Measurements from ENCODE around the gene CEP55.

CEP55 gene

DNA sequence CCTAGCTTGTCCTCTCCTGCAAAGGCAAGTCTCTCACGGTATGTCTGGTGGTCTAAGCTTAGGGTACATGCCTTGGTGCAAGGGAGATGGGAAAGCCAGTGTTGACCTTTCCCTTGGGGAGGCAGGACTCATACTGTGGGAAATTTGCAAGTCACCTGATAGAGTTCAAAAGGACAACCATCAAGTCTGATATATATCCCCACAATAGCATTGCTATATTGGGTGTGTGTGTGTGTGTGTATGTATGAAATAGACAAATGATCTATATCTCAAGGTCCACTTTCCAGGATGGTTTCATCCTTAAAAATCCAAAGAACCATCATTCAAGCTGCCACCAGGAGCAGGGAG lies 57.9 kb downstream of the CEP55 start:
- TF ChIP-seq GATA2 (IDR thresholded peaks at IDR 0.05; ENCODE audit: low read depth, low read length) = no peak
- no peak for TF ChIP-seq GATA3 (IDR thresholded peaks at IDR 0.05; ENCODE audit: low read depth, low read length)

DNA sequence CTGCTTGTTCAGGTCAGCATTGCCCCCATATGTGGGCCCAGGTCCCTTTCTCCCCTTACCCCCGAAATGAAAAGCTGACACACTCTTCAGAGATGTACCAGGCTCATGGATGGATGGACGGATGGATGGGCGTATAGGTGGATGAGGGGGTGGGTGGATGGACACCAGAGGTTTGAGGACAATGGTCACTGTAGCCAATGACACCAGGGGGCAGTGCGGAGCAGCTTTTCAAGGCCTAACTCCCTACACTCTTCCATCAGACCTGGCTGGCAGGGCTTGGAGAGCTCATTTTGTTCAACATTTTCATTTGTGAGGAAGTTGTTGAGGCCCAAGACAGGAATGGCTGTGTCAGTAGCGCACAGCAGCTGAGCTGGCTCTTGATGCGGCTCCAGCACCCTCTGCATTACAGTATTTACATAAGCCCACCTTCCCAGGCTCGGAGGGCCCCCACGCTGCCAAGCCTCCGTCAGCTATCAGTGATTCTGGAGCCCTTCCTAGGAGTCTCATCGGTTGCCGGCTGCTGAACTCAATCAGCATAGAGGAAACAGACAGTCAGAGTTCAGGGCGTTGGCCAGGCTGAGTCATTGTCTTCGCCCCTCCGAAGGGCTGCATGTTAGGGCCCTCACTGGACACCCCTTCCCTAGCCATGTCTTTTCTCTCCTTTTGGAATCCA lies 58.5 kb downstream of the CEP55 start:
- TF ChIP-seq GATA3 (IDR thresholded peaks at IDR 0.05; ENCODE audit: low read depth, low read length) = no peak
- TF ChIP-seq GATA2 (IDR thresholded peaks at IDR 0.05; ENCODE audit: low read depth, low read length) = no peak

DNA sequence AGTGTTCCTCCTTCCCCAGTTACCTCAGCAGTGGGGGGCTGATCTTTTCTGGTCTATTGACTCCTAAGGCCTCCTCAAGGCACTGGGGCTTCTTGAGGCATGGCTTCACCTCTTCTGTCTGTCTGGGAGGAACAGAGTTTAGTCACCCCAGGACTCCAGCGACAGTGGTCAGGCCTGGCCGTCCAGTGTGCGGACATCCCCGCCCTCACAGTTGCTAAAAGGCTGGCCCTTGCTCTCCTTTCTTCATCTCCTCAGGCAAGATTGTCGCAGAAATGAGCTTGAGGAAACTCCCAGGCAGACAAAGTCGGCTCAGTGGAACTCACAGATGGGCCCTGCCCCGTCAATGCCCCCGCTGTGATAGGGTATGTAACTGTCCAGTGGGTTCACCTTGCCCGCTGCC lies 63.1 kb downstream of the CEP55 start:
- TF ChIP-seq GATA3 (IDR thresholded peaks at IDR 0.05; ENCODE audit: low read depth, low read length) (no peak), GATA2 (IDR thresholded peaks at IDR 0.05; ENCODE audit: low read depth, low read length) (no peak)

DNA sequence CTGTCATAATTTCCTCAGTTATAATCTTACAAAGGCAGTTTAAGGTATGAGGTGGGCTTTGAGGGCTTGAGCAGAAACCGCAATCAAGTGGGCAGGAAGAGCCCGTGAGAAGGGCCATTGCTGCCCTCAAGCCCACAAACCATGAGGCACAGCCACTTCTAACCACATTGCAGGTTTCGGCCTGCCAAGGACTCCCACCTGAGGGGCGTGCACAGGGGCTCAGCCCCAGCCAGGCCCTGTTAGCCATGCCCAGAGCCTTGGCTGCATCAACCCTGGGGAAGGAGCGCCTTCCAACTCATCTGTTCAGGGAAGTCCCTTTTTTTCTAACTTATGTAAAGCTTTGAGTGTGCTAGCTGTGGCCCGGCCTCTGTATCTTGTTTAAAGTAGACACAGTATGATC lies 64.1 kb downstream of the CEP55 start:
- TF ChIP-seq GATA2 (IDR thresholded peaks at IDR 0.05; ENCODE audit: low read depth, low read length) (no peak), GATA3 (IDR thresholded peaks at IDR 0.05; ENCODE audit: low read depth, low read length) (no peak)

DNA sequence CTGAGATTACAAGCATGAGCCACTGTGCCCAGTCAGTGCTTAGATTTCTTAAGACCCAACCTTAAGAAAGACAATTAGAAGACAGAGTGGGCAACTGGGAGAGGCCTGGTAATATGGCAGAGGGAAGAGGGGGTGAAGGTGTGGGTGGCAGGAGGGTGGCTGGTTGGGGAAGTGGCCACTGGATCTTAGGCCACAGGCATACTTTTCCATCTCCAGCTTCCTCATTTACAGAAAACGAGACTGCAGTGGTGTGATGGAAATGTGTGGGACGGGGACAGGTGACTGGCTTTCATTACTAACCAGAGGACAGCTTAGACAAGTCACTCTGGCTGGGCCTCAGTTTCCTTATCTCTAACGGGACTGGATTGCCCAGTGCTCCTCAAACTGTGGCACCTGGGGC lies 69.0 kb downstream of the CEP55 start:
- TF ChIP-seq GATA3 (IDR thresholded peaks at IDR 0.05; ENCODE audit: low read depth, low read length) (no peak), GATA2 (IDR thresholded peaks at IDR 0.05; ENCODE audit: low read depth, low read length) (no peak)

DNA sequence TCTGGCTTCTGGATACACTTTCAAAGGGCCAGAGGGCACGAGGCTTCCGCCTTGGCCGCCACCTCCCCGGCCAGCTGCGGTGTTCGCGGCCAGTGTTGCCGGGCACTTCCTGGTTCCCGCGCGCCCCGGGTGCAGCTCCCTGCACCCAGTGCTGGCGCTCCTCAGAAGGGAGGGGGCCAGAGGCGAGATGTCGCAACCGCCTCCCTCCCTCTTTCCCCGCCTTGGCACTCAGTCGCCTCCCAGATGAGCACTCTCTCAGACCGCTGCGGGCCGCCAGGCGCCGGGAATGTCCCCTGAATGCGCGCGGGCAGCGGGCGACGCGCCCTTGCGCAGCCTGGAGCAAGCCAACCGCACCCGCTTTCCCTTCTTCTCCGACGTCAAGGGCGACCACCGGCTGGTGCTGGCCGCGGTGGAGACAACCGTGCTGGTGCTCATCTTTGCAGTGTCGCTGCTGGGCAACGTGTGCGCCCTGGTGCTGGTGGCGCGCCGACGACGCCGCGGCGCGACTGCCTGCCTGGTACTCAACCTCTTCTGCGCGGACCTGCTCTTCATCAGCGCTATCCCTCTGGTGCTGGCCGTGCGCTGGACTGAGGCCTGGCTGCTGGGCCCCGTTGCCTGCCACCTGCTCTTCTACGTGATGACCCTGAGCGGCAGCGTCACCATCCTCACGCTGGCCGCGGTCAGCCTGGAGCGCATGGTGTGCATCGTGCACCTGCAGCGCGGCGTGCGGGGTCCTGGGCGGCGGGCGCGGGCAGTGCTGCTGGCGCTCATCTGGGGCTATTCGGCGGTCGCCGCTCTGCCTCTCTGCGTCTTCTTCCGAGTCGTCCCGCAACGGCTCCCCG lies 70.2 kb downstream of the CEP55 start, which contains the start of gene FFAR4:
FFAR4 (plus strand) TSS at position 231 of the 842 bp plus-strand sequence; CDS start at position 287, 56 bp downstream.
- TF ChIP-seq GATA2 (IDR thresholded peaks at IDR 0.05; ENCODE audit: low read depth, low read length) (no peak), GATA3 (IDR thresholded peaks at IDR 0.05; ENCODE audit: low read depth, low read length) (no peak)

DNA sequence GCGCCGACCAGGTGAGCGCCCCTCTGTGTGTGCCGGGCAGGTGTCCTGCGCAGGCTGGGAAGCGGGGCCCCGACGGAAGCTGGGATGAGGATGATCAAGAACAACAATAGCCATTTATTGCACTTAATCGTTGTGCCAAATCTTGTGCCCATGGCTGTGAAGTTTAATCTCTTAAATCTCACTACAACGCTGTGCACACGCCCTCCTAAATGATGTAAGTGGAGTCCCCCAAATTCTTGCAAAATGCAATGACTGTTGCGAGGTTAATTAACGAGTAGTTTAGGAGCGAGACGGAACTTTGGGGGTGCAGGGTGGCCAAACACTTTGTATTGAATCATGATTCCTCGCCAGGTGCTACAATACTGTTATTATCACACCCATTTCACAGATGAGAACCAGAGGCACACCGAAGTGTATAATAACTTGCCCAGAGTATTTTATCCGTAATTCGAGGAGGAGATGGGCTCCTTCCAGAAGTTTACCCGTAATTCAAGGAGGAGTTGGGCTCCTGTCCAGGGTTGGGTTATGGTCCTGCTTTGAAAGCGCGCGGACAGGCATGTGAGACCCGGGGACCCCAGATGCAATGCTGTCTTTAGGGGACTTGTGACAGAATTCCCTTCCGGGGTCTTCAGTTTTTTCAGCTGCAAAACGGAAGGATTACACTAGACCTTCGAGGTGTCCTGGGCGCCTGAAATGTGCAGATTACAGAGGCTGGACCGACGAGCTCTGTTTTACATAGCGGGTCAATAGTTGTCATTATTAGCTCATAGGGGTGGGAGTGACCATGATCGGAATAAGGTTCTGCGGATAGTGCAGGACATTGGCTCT lies 71.1 kb downstream of the CEP55 start:
- TF ChIP-seq GATA3 (IDR thresholded peaks at IDR 0.05; ENCODE audit: low read depth, low read length) = no peak
- TF ChIP-seq GATA2 (IDR thresholded peaks at IDR 0.05; ENCODE audit: low read depth, low read length) = no peak

DNA sequence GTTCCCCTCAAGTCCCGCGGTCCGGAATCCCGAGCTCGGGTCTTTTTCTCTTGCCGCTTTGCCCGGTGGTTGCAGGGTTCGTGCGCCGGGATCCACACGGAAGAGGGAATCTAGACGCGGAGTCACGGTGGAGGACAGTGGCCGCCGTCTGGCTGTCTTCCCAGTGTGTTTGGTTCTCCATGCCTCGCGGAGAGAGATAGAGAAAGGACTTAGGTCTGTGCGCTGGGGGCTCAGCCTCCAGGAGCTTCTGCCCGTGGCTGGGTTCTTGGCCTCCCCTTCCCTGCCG lies 71.6 kb downstream of the CEP55 start:
- no peak for TF ChIP-seq GATA2 (IDR thresholded peaks at IDR 0.05; ENCODE audit: low read depth, low read length)
- TF ChIP-seq GATA3 (IDR thresholded peaks at IDR 0.05; ENCODE audit: low read depth, low read length) = no peak

DNA sequence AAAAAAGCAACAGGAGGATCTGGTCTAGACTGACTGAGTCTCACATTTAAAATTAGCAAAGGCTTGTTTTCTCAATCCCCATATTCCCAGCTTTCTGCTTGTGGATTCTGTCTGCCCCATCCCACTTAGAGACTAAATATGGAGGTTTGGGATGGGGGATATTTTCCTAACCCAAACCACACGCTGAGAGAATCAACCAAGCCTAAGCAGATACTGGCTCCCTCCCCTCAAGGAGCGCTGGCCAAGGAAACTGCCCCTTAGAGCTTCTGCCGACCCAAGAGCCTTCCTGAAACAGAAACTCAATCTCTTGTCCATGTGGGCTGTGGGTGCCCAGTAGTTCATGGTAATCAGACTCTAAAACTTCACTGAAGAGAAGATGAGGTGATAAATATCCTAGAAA lies 74.0 kb downstream of the CEP55 start:
- TF ChIP-seq GATA3 (IDR thresholded peaks at IDR 0.05; ENCODE audit: low read depth, low read length) (no peak), GATA2 (IDR thresholded peaks at IDR 0.05; ENCODE audit: low read depth, low read length) (no peak)

DNA sequence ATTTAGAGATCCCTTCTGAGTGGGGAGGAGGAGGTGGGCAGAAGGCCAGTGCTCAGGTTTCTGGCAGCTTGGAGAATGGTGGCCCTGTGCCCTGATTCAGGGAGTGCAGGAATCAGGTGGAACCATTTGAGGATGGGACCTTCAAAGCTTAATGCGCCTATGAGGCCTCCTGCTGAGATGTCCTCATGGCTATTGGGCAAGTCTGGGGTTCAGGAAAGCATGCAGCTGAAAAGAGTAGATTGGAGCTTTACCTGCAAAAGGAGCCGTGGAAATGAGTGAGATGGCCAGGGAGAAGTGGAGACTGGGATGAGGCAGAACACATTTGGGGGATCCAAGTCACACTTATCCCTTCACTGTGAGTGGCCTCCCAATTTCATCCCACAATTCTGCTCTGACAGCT lies 76.2 kb downstream of the CEP55 start:
- TF ChIP-seq GATA2 (IDR thresholded peaks at IDR 0.05; ENCODE audit: low read depth, low read length) = no peak
- no peak for TF ChIP-seq GATA3 (IDR thresholded peaks at IDR 0.05; ENCODE audit: low read depth, low read length)

DNA sequence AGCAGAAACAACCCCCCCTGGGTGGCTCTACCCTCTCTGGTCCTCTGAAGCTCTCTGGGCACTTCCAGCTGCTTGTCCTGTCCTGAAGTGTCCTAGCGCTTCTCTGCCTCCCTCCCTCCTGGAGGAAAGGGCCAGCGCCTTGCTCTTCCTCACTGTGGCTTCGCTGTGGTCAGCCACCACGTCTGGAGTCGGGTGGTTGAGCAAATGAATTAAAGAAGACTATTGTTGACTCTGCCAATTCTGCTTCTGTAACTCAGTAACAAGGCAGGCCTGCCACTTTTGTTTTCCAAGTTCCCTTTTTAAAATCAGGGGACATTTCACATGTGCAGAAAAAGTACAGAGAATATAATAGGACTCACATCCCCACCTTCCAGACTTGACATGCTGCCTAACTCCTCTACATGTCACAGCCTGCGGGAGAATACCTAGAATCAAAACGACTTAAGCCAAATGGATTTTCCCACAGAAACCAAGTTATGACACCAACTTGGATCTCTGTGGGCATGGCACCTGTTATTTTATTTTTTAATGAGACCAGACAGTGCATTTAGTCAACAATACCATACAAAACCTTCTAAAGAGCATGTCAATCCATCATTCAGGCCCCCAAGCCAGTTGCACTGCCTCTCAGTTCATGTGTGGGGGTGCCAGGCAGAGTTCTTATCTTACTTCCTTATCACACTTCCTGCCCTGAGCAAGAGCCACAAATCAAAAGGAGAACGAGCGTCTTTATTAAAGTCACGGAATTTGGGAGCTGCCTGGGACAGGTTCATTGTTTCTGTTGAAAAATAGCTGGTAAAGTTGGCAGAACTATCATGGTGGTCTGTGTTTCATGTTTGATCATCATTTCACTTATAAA lies 76.9 kb downstream of the CEP55 start:
- no peak for TF ChIP-seq GATA3 (IDR thresholded peaks at IDR 0.05; ENCODE audit: low read depth, low read length)
- 0 out of 2 replicates have a peak, but pooled peaks have one; percentile 11 for TF ChIP-seq GATA2 (IDR thresholded peaks at IDR 0.05; ENCODE audit: low read depth, low read length)

DNA sequence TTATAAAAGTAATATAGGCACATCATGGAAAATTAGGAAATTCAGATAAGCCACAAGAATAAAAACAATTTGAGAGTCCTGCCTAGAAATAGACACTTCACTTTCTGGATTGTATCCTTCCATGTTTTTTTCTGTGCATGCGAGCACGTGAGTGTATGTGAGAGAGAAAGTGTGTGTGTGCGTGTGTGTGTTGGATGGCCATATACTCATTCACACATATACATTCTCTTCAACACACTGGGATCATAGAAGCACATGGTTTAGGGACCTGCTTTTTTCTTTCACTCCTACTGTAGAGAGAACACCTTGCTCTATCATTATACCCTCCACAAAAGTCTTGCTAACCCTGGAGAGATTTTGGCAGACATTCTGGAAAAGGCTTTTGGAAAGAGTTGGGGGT lies 77.5 kb downstream of the CEP55 start:
- no peak for TF ChIP-seq GATA3 (IDR thresholded peaks at IDR 0.05; ENCODE audit: low read depth, low read length)
- TF ChIP-seq GATA2 (IDR thresholded peaks at IDR 0.05; ENCODE audit: low read depth, low read length) = no peak

DNA sequence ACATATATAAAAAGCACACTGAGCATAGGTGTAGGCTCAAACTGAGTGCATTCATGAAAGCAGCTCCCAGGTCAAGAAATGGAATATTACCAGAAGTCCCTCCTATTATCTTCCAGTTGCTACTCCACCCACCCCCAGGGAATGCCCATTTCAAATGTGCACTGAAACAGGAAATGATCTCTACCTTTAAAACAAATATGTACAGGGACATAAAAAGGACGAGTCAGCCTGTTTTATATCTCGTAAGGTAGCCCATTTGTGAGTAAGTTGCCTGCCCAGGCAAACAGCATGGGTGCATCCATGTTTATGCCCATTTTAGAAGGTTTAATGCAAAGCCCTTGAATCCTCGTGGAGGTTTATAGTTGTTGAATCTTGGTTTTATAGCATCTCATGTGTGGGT lies 80.5 kb downstream of the CEP55 start:
- no peak for TF ChIP-seq GATA2 (IDR thresholded peaks at IDR 0.05; ENCODE audit: low read depth, low read length)
- TF ChIP-seq GATA3 (IDR thresholded peaks at IDR 0.05; ENCODE audit: low read depth, low read length) = no peak

DNA sequence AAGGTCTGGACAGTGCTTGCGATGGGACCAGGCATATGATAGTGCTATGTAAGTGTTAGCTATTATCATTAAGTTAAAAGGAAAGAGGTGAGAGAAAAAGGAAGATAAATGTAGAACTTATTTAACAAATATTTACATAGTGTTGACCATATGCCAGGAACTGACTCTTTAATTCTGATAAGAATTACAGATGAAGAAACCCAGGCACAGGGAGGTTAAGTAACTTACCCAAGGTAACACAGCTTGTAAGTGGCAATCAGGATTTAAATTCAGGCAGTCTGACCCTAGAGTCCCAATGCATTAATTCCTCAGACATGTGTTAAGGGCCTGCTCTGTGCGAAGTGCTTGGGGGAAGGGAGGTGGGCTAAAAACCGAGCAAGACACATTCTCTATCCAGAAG lies 81.2 kb downstream of the CEP55 start:
- TF ChIP-seq GATA3 (IDR thresholded peaks at IDR 0.05; ENCODE audit: low read depth, low read length) (no peak), GATA2 (IDR thresholded peaks at IDR 0.05; ENCODE audit: low read depth, low read length) (no peak)

All from SH-SY5Y (cell line).